ENCODE results near the gene SPATA2.

GRCh38 chr20:49859807-49860206 is 55.5 kb downstream of the SPATA2 start:
- no peak for TF ChIP-seq CTCF (IDR thresholded peaks at IDR 0.05; ENCODE audit: low read length)
- TF ChIP-seq EZH2 (IDR thresholded peaks at IDR 0.05; ENCODE audit: borderline replicate concordance, low read length) = no peak

Measured in OCI-LY1 (cell line).